OCI-M2 (cell line): Measurements from ENCODE around the gene SMPD2.

Experiments
- DNase-seq: peaks from one replicate; lab custom pipeline; 2025; ENCODE audit not compliant: unreplicated experiment; lab: John Stamatoyannopoulos, UW

Gene SMPD2

DNA sequence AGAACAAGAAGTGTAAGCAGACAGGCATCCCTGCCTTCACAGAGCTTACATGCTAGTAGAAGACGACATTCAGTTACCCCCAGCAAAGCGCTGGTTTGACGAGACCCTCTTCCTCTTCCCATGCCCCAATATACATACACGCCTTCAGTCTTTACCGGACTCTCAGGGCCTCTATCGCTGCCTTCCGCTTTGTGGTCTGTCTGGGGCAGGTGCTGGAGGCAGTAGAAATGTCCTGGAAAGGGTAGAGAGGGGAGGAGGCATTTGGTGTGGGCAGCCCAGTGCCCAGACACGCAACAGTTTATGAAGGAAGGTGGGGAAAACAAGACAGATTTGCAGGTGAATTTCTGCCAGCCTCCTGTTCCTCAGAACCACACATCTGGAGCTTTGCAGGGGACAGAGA, 6.0 kb downstream of the SMPD2 start:
- DNase-seq: no peak

GRCh38 chr6:109447087-109447486, 6.6 kb downstream of the SMPD2 start:
- no peak for DNase-seq

- no peak for DNase-seq
These were observed 7.5 kb downstream of the SMPD2 start for GRCh38 chr6:109447878-109448555.

DNA sequence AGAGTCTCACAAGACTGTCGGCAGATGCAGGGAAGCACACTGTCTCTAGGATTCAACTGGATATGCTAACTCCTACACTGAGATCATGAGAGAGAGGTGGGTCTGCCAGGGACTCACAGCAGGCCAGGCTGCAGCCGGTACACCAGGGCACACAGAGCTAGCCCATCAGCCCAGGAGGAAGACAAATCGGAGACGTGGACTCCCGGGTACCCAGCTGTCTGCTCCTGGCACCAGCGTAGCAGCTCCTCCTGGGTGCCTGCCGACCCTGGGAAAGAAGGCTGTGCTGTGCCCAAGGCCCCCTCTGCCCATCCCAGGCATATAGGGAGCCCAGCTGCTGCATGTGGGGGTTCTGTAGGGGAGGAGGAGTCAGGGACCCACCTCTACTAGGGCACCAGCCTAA, 8.1 kb downstream of the SMPD2 start:
- DNase-seq: no peak

DNA sequence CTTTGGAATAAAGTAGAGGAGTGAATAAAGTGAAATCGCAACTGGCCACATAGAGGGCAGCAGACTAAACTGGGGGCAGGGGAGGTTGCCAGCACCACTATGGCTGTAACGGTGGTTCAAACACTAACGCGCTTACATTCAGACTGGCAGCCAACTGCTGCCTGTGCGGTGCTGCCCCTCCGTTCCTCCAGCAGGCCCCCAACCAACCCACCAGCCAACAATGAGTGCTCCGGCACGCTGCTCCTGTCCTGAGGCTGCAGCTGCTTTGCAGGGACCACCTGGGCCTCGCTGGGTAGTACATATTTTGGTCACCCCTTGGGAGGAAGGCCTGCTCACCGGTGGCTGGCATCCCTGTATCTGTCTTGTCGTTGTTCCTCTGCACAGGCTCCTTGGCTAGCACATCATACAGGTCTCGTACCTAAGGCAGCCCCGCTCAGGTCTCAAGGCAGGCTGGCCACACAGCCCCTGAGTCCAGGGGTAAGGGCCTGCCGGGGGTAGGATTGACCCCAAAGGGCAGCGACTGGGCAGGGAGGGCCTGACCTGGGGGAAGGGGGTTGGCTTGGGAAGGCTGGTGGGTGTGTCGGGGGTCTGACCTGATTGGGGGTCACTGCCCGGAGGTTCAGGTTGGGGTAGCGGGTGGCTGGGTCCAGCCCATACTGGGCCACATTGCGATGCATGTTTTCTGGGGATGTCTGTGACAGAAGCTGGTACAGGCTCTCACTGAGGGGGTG, 8.7 kb downstream of the SMPD2 start:
- no peak for DNase-seq

DNA sequence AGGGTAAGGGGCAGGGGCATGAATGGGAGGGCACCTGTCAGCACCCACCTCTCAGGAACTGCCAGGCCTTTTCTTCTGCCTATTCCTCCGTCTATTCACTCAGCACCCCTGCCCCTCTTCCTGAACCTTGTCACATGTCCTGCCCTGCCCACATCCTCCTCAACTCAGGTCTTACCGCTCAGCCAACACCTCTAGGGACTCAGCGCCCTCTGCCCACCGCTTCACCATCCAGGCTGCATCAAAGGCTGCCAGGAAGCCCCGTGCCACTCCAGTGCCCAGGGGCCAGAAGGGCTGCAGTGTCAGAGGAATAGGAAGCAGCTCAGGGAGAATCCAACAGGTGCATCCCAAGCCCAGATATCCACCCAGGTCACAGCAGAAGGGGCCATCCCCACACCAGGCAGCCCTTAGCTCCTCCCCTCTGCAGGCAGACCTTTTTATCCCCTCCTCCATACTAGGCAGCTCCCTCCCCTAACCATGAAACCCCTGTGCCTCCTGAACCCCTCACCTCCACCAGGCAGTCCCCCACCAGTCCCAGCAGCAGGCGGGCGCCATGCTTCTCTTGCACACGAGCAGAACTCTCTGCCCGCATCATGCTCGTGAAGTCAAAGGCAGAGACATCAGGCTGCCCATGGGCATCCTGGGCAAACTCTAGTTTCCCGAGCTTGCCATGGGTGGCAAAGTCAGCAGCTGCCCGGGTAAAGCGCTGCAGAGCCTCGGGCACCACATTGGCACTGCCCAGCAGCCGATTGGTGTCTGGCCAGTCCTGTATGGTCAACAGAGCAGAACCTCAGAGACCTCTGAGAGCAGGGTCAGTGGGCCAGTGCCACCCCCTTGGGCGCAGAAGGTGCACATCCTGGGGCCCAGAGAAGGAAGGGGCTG, 9.5 kb downstream of the SMPD2 start:
- no peak for DNase-seq

DNA sequence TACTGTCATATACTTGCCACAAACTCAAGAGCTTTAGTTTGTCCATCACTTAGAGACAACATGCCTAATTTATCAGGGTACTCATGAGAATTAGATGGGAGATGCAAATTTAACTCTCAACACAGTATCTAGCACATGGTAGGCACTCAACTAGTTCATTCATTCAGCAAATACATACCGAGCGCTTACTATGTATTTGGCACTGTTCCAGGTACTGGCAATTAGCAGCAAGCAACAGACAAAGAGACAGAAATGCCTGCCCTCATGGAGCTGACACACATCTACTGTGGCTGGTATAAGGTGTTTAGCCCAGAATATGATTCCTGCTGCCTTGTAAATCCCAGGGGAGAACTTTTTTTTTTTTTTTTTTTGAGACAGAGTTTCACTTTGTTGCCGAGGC, 10.3 kb downstream of the SMPD2 start:
- DNase-seq: no peak

- no peak for DNase-seq
These were observed 10.9 kb downstream of the SMPD2 start for GRCh38 chr6:109451376-109451775.

DNA sequence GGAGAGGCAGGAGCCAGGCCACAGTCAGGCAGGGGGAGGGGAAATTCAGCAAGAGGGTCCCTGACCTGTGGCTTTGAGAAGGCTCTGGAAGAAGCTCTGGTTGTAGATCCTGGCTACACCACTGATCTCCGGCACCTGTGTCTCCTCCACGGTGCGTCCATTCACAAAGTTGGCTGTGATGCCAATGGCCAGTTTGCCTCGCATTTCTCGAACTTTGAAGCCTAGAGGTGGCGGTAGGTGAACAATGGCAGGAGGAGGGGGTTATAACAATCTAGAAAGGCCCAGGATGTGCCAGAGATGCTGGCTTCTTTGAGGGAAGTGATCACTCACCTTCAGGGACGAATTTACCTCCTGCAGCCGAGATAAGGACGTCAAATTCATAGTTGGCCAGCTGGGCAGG, 11.7 kb downstream of the SMPD2 start:
- DNase-seq: no peak

- no peak for DNase-seq
These were observed 12.6 kb downstream of the SMPD2 start for GRCh38 chr6:109453156-109453555.

GRCh38 chr6:109453594-109454495, 13.3 kb downstream of the SMPD2 start:
- no peak for DNase-seq

GRCh38 chr6:109454496-109455436, 14.2 kb downstream of the SMPD2 start:
- no peak for DNase-seq

DNA sequence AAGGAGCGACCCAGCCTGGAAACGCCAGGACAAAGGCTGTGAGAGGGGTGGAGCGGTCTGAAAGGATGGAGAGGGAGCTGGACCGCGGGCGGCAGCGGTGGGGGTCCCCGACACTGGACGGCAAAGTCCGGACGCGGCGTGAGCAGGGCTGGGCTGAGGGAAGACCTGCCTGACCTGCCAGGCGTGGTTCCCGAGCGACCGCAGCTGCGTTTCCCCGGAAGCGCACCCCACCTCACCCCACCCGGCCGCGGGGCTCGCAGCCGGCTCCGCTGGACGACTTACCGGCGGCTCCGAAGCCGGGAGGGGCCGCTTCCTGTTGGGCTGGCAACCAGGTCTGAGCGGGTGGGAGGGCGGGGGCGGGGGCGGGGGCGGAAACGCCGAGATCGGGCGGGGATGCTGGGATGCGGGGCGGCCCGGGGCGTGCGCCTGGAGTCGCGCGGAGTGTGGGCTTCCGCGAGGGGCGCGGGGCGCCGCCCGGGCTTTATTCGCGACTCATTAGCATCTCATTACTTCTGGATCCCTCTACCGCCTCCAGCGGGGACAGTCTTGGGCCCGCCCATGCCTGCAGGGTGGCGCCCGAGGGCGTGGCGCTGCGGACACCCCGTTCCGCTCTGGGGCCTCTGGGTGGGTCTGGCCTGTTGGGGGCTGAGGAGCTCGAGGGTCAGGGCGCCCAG, 15.1 kb downstream of the SMPD2 start, which contains the start of gene MICAL1:
Gene MICAL1 (minus strand): TSS at position 336 of the 674 bp plus-strand sequence. CDS start 1,576 bp downstream, outside the sequence.
- DNase-seq: no peak

- no peak for DNase-seq
These were observed 15.6 kb downstream of the SMPD2 start for GRCh38 chr6:109456111-109456583.

GRCh38 chr6:109456710-109457561, 16.4 kb downstream of the SMPD2 start:
- no peak for DNase-seq

DNA sequence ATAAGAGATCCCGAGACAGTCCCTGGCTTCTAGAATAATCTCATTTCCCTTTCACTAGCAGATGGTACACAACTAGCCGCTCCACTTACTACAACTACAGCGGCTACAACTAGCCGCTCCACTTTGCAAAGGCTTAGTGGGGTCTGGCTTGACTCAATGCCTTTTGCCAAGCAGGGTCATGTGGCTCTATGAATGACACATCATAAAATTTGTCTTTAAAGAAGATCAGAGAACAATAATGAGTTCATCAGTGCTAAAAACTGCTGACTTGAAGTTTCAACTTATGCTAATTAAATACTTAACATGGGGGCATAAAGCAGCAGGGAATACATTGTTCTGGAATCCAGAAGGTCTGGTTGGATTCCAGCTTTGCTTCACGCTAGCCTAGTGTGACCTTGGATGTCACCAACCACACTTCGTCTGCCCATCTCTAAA, 17.1 kb downstream of the SMPD2 start:
- no peak for DNase-seq

- DNase-seq: no peak
These were observed 18.4 kb downstream of the SMPD2 start for GRCh38 chr6:109458774-109459531.
